GM19397 (cell line): ENCODE data around the gene MAD2L2.
"Not testable (repeated sequence)": the region's sequence is repeated elsewhere in the genome, so short reads cannot be mapped to it uniquely, and the experiment has no call there.

Experiments used
- ATAC-seq: cut with Tn5 transposase; IDR thresholded peaks from one replicate; pipeline ENCODE4 v1.9.1; 2021; ENCODE audit warnings: mild to moderate bottlenecking, moderate library complexity; ENCODE audit not compliant: unreplicated experiment

MAD2L2 gene

GRCh38 chr1:11654137-11654938 lies 26.6 kb downstream of the MAD2L2 start, which contains the start of the genes FBXO2 and FBXO44:
FBXO2 (minus strand) TSS chr1:11654429; CDS start chr1:11654340, 89 bp downstream.
FBXO44 (plus strand) TSS chr1:11654877; CDS start chr1:11655836, 959 bp downstream.
- ATAC-seq = peak; percentile 77

DNA sequence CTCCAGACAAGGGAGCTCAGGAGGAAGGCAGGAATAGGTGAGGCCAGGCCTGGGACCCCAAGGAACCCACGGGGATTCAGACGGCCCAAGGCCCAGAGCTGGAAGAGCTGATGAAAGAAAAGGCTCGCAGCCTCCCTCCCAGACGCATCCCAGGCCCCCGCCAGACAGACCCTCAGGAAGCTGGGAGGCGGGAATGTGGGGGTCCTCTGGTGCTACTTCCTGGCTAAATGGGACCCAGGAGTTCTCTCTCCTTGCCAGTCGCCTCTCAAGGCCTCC lies 27.1 kb downstream of the MAD2L2 start:
- no peak for ATAC-seq

- ATAC-seq = no peak
Observed at GRCh38 chr1:11653101-11653860, 27.7 kb downstream of the MAD2L2 start.

GRCh38 chr1:11652203-11652780 lies 28.7 kb downstream of the MAD2L2 start:
- no peak for ATAC-seq

GRCh38 chr1:11651017-11651416 lies 29.9 kb downstream of the MAD2L2 start:
- no peak for ATAC-seq

DNA sequence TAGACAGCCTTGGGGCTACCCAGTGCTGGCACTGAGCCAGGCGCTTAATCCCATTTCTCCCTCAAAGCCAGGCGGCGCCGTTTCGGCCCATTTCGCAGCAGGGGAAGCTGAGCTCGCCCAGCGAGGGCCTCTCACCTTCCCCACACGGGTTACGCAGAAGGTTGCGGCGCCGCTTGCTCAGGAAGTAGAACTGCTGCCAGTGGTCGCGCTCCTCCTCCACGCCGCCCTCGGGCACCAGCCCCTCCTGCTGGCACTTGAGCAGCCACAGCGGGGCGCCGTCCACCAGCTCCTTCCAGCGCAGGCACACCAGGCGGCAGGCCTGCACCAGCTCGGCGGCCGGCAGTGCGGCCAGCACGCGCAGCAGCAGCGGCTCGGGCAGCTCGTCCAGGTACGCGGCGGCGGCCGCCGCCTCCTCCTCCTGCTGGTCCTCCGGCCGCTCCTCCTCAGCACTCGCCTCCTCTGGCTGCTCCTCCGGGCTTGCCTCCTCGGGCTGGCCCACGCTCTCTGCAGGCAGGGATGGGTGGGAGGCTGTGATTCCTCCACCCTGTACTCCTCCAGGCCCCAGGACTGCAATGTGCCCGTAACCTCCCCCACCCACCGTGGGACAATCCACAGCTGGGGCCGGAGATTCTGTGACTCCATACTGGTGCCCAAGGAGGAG lies 30.5 kb downstream of the MAD2L2 start:
- ATAC-seq = no peak

- no peak for ATAC-seq
Observed at GRCh38 chr1:11649624-11650330, 31.2 kb downstream of the MAD2L2 start.

GRCh38 chr1:11649237-11649623 lies 31.7 kb downstream of the MAD2L2 start:
- no peak for ATAC-seq

DNA sequence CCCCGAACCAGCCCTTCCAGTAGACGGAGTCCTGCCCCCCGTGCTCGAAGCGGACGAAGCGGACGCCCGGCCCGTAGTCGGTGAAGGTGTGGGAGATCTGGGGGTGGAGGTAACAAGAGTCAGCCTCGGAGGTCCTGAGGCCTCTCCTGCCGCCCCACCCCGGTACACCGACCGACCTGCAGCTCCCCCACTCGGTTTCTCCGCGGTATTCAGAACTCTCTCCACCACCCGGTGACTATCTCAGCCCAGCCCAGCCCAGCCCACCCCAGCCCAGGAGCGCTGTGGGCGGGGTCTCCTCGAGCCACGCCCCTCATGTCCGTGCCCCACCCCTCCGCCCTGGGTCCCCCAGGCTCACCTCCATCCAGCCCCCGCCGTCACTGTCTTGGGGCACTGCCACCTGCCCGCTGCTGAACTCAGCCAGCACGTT lies 32.2 kb downstream of the MAD2L2 start:
- ATAC-seq = no peak

DNA sequence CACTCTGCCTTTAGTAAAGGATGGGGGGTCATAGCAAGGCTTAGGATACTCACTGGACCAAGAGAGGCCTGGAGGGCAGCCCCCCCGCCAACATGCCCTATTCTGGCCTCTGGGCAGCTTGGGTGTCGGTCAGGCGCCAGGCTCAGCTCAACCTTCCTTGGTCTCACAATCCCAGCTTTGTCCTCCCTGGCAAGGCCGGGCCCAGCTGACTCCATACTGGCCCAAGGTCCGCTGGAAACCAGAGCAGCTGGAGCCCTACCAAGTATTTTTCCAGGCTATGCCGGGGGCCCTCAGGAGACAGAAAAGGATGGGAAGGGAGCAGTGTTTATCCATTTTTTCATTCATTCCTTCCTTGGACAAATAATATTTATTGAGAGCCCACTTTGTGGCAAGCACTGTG lies 32.9 kb downstream of the MAD2L2 start:
- no peak for ATAC-seq

DNA sequence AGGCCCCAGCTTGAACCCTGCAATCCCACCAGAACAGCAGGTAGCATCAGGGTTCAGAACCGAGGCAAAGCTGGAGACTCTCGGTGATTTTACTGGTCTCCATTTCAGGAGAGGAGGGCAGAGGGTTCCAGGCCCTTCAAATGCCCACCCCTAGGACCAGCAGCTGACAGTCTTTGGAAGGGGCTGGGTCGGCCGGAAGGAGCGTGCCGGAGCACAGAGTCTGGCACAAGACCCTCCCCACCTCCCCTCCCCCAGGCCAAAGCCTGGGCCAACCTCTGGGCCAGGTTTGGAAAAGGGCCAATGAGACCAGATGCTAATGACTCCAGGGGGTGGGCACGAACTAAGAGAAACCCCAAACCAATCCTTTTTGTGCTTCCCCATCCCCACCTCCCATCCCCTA lies 33.6 kb downstream of the MAD2L2 start:
- ATAC-seq = no peak

- ATAC-seq = no peak
Observed at GRCh38 chr1:11646317-11646716, 34.6 kb downstream of the MAD2L2 start.

GRCh38 chr1:11645670-11646265 lies 35.2 kb downstream of the MAD2L2 start:
- ATAC-seq = no peak

GRCh38 chr1:11645270-11645669 lies 35.7 kb downstream of the MAD2L2 start:
- no peak for ATAC-seq

DNA sequence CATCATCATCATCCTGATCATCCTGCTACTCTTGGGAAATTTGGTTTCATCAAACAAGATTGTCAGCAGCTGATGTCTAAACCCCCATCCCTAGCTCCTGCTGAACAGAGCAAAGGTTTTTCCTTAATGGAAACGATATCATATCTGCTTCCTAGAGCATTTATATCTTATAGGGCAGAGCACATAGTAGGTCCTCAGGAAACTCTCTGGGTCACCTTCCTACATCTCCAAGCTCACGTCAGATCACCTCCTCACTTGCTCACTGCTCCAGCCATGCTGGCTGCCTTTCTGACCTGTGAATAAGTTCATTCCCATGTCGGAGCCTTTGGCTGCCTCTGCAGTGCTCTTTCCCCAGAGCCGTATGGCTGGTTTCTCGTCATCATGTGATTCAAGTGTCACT lies 37.2 kb downstream of the MAD2L2 start:
- no peak for ATAC-seq

DNA sequence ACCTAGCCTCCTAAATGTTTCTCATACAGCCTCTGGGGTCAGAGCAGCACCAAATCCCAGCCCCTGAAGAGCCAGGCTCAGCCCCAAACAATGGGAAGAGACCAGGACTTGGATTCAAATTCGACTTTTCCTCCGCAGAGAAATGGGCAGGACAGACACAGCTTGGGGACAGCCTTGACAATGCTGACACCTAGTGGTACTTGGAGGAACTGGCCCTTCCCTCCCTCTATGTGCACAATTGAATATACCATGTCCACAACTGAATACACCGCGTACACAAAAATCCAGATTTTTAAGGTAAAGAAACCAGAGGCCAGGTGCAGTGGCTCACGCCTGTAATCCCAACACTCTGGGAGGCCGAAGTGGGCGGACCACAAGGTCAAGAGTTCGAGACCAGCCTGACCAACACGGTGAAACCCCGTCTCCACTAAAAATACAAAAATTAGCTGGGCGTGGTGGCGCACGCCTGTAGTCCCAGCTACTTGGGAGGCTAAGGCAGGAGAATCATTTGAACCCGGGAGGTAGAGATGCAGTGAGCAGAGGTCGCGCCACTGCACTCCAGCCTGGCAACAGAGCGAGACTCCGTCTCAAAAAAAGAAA lies 38.4 kb downstream of the MAD2L2 start:
- not testable (repeated sequence) for ATAC-seq

GRCh38 chr1:11641776-11642305 lies 39.1 kb downstream of the MAD2L2 start:
- ATAC-seq = no peak

DNA sequence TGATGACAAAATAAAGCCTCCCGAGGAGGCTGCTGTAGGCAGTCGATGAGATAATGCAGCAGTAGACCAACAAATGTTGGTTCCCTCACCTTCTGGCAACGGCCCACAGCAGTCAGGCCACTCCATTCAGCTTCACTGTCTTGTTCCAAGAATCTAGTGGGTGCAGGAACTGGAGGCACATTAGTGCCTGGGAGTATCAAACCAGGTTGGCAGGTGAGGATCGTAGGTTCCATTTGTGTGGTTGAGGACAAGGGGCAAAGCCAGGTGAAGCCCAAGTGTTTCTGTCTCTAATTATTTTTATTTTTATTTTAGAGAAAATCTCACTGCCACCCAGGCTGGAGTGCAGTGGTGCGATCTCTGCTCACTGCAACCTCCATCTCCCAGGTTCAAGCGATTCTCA lies 40.0 kb downstream of the MAD2L2 start:
- ATAC-seq = no peak

DNA sequence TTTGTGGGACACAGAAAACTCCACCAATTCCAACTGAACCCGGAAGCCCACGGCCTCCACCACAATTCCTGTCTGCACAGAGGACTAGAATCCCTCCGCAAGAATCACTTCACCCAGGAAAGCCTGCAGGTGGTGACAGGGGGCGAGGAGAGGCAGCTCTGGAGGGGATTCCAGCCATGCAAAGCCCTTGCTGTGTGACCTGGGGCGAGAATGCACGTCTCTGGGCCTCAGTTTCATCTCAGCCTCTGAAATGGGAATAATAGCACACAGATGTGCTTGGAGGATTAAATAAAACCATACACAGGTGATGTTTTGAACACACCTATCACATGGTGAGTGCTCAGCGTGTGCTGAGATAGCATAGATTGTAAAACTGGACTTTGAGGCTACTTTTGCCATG lies 40.8 kb downstream of the MAD2L2 start:
- ATAC-seq = no peak

GRCh38 chr1:11639372-11639771 lies 41.6 kb downstream of the MAD2L2 start:
- ATAC-seq = no peak
